ENCODE results near the gene RAPGEF3.

- TF ChIP-seq CTCF (conservative IDR thresholded peaks at IDR 0.05): no peak
- no peak for TF ChIP-seq EZH2 (IDR thresholded peaks at IDR 0.05; ENCODE audit: low read depth)
These were observed 28.1 kb upstream of the RAPGEF3 start for GRCh38 chr12:47786662-47787280.

All from PC-9 (cell line).